ENCODE results near the gene CADPS2. TPM values are rescaled to one million over a fixed set of nuclear protein-coding genes. Genes with fewer than 3 reads are reported as not detected.

Gene CADPS2
- total RNA-seq, 2 experiments from 2014 or later, result not detected

GRCh38 chr7:122689346-122690109 is 196.7 kb downstream of the CADPS2 start:
- Mint-ChIP-seq H3K36me3 (ENCODE audit: low read depth) (no peaks in the 10 kb centered on the region), H3K27me3 (no peaks in the 10 kb centered on the region), H3K4me3 (no peak overlapping the region), H3K9me3 (no peaks in the 10 kb centered on the region), H3K27ac (no peak overlapping the region), H3K4me1 (ENCODE audit: low read depth) (no peaks in the 10 kb centered on the region)
- CTCF ChIA-PET, result interaction anchor here (1.9 kb wide), 1 partner anchor 10 kb away, joined by 5 read pairs; no protein-coding TSS in a partner anchor
- ATAC-seq, result no peak
- intact Hi-C loops (cut with micrococcal nuclease), result no loop called here
- DNase-seq, result no peak
- POLR2A ChIA-PET, result no interaction called here
- no peak for TF ChIP-seq CTCF (IDR thresholded peaks at IDR 0.05)

DNA sequence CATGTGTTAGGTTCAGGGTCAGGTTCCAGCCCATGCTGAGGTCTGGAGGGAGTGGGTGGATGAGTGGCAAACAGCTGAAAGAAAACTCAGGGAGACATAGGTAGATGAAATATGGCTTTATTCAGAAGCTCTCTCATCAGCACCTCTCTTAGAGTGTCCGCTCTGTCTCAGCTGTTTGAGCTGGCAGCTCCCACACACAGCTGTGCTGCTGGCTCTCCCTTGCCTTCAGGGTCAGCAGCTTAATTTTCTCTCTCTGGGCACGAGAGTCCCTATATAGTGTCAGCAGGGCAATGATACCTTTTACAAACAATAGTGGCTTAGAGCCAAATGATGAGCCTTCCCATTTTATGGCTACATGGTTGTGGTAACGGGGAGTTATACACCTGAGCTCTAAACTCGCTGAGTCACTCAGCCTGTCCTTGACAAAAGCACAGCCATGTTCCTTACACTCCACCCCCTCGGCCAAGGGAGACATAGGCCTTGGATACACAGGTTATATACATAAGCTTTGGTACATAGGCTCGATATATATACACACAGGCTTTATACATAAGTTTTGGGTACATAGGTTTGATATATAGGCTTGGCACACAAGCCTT is 197.8 kb downstream of the CADPS2 start:
- ChIA-PET POLR2A (no interaction called here), CTCF (no interaction called here)
- Mint-ChIP-seq H3K27me3 (no peaks in the 10 kb centered on the region), H3K9me3 (no peaks in the 10 kb centered on the region), H3K27ac (no peak overlapping the region), H3K36me3 (ENCODE audit: low read depth) (no peaks in the 10 kb centered on the region), H3K4me1 (ENCODE audit: low read depth) (no peaks in the 10 kb centered on the region), H3K4me3 (no peak overlapping the region)
- ATAC-seq (no peak), DNase-seq (no peak)
- TF ChIP-seq CTCF (IDR thresholded peaks at IDR 0.05), result no peak
- intact Hi-C loops (cut with micrococcal nuclease), result no loop called here

DNA sequence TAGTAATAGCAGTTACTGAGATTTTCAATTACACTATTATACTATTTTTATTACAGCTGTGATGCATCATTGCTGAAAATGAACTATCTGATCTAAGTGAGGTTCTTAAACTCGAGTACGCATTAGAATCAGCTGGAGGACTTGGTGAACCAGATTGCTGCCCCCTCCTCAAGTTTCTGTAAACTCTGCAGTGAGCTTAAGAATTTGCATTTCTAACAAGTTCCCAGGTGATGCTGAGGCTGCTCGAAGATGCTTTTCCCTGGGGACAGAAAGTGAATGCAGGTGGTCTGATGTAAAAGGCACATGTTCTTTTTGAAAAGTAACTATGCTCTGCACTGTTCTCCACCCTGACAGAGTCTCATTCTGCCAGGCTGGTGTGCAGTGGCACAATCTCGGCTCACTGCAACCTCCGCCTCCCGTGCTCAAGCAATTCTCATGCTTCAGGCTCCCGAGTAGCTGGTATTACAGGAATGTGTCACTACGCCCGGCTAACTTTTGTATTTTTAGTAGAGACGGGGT is 199.8 kb downstream of the CADPS2 start:
- ChIA-PET CTCF (interaction anchor here (1.2 kb wide), 1 partner anchor 9 kb away, joined by 3 read pairs; no protein-coding TSS in a partner anchor), POLR2A (no interaction called here)
- intact Hi-C loops (cut with micrococcal nuclease), result no loop called here
- H3K27ac Mint-ChIP-seq, result no peak overlapping the region
- no peak for TF ChIP-seq CTCF (IDR thresholded peaks at IDR 0.05)
- no peaks in the 10 kb centered on the region for H3K4me1 Mint-ChIP-seq (ENCODE audit: low read depth)
- no peaks in the 10 kb centered on the region for H3K9me3 Mint-ChIP-seq
- H3K36me3 Mint-ChIP-seq (ENCODE audit: low read depth), result no peaks in the 10 kb centered on the region
- H3K27me3 Mint-ChIP-seq, result no peaks in the 10 kb centered on the region
- H3K4me3 Mint-ChIP-seq, result no peak overlapping the region
- DNase-seq, result no peak
- ATAC-seq, result no peak

GRCh38 chr7:122684504-122684903 is 201.8 kb downstream of the CADPS2 start:
- Mint-ChIP-seq H3K27me3 (no peaks in the 10 kb centered on the region), H3K36me3 (ENCODE audit: low read depth) (no peaks in the 10 kb centered on the region), H3K27ac (no peak overlapping the region), H3K9me3 (no peaks in the 10 kb centered on the region), H3K4me1 (ENCODE audit: low read depth) (no peaks in the 10 kb centered on the region), H3K4me3 (no peak overlapping the region)
- ChIA-PET POLR2A (no interaction called here), CTCF (no interaction called here)
- DNase-seq (no peak), ATAC-seq (no peak)
- TF ChIP-seq CTCF (IDR thresholded peaks at IDR 0.05), result no peak
- intact Hi-C loops (cut with micrococcal nuclease), result no loop called here

Measured in activated CD8-positive, alpha-beta T cell treated with anti-CD3 and anti-CD28 coated beads for 36 hours (primary cell).